Thoracic aorta (tissue), 2 donors: ENCODE data around the gene NABP1. TPM values are rescaled to one million over a fixed set of nuclear protein-coding genes. Genes with fewer than 3 reads are reported as not detected.

Source experiments
- ATAC-seq: fragments of 150-250 bp; one replicate; pipeline ENCODE4 v1.8.0; 2017; ENCODE audit warnings: low read depth; ENCODE audit not compliant: insufficient number of reproducible peaks, low FRiP score
- DNase-seq: peaks from one replicate; pipeline ENCODE4 v3.0.0-alpha.2; 2020; ENCODE audit warnings: low spot score
- H3K27ac ChIP-seq, 2 donors: fragments of 200-600 bp; sonication (generic); 1 replicate in 1 of 2; 2 replicates in 1 of 2; pipeline ENCODE4 v1.5.1; 2016; ENCODE audit warnings: mild to moderate bottlenecking in 2 of 2, moderate library complexity in 2 of 2
- H3K27me3 ChIP-seq: fragments of 200-600 bp; sonication (generic); replicated peaks from 2 replicates; pipeline ENCODE4 v1.6.0; 2016; ENCODE audit warnings: mild to moderate bottlenecking; ENCODE audit not compliant: insufficient read depth
- H3K36me3 ChIP-seq: fragments of 200-600 bp; sonication (generic); one replicate; pipeline ENCODE4 v1.5.1; 2016
- H3K4me1 ChIP-seq, 2 donors: fragments of 200-600 bp; sonication (generic); 1 replicate in 1 of 2; 2 replicates in 1 of 2; pipeline versions ENCODE4 v1.5.1 to v1.6.0; 2016; ENCODE audit warnings: low read depth in 2 of 2, mild to moderate bottlenecking in 1 of 2; ENCODE audit not compliant: control insufficient read depth in 1 of 2
- H3K4me3 ChIP-seq: fragments of 200-600 bp; sonication (generic); 2 replicates; pipeline ENCODE4 v1.5.1; 2016; ENCODE audit warnings: mild to moderate bottlenecking
- H3K9me3 ChIP-seq: fragments of 200-600 bp; sonication (generic); 2 replicates; pipeline ENCODE4 v1.5.1; 2016
- total RNA-seq, 2 donors: library from RNA; depleted of rRNA; stranded (reverse); fragments of >200 nt; gene quantifications; one replicate each; pipeline versions ENCODE4 v1.1.0 to v1.2.3, GENCODE V29; 2016
- TF ChIP-seq, protein P1 (sequence below): fragments of 200-600 bp; sonication (generic); IDR thresholded peaks from one replicate; pipeline ENCODE4 v1.5.1; 2019; ENCODE audit warnings: antibody characterized with exemption

Gene NABP1
- total RNA-seq, 2 donors from 2014 or later = 25.2 to 84.7 TPM

DNA sequence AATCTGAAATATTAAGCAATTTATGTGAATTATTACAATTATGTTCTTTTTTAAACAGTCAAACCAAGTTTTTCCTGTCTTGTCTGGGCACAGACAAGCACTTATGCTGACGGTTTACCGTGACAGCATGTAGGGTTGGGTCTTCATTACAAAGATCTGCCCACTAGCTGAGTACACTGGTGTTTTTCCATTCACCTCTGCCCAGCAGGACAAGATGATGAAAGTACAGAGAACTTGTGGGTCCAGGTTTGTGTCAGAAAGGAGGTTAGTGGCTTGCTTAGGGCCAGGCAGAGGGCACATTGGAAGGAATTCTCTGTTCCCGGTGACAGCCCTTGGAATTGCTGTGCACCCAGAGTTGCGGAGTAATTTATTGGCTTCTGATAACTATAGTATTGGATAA is 14.0 kb downstream of the NABP1 start:
- TF ChIP-seq, protein P1, sequence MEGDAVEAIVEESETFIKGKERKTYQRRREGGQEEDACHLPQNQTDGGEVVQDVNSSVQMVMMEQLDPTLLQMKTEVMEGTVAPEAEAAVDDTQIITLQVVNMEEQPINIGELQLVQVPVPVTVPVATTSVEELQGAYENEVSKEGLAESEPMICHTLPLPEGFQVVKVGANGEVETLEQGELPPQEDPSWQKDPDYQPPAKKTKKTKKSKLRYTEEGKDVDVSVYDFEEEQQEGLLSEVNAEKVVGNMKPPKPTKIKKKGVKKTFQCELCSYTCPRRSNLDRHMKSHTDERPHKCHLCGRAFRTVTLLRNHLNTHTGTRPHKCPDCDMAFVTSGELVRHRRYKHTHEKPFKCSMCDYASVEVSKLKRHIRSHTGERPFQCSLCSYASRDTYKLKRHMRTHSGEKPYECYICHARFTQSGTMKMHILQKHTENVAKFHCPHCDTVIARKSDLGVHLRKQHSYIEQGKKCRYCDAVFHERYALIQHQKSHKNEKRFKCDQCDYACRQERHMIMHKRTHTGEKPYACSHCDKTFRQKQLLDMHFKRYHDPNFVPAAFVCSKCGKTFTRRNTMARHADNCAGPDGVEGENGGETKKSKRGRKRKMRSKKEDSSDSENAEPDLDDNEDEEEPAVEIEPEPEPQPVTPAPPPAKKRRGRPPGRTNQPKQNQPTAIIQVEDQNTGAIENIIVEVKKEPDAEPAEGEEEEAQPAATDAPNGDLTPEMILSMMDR = no peak
- H3K27ac ChIP-seq = no peak overlapping the region
- no peaks in the 10 kb centered on the region for H3K9me3 ChIP-seq
- no peaks in the 10 kb centered on the region for H3K27me3 ChIP-seq
- no peaks in the 10 kb centered on the region for H3K36me3 ChIP-seq
- ATAC-seq (no peak), DNase-seq (no peak)
- no peak overlapping the region for H3K4me3 ChIP-seq
- peaks cover 29 to 39% of the 10 kb centered on the region in 2 donors for H3K4me1 ChIP-seq

DNA sequence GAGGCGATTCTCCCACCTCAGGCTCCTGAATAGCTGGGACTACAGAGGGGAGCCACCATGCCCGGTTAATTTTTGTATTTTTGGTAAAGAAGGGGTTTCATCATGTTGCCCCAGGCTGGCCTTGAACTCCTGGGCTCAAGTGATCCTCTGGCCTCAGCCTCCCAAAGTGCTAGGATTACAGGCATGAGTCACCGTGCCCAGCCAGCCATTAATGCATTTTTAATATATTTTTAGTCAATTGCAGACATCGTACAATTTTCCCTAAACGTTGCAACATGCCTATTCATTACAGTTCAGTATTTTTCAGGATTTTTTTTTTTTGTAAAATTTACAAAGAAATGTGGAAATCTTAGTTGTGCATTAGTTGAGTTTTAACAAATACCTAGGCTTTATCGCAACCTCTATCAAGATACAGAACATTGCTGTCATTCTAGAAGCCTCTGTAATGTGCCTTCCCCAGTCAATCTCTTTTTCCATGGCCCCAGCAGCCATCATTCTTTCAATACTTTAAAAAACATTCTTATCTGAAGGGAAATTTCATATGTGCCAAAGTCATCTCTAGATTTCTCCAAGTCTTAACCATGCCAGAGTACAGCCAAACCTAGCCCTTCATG is 14.7 kb downstream of the NABP1 start:
- no peak overlapping the region for H3K27ac ChIP-seq
- TF ChIP-seq, protein P1 = no peak
- ATAC-seq = no peak
- H3K4me1 ChIP-seq = peaks cover 29 to 39% of the 10 kb centered on the region in 2 donors
- H3K27me3 ChIP-seq = no peaks in the 10 kb centered on the region
- no peaks in the 10 kb centered on the region for H3K9me3 ChIP-seq
- H3K36me3 ChIP-seq = no peaks in the 10 kb centered on the region
- DNase-seq = no peak
- H3K4me3 ChIP-seq = no peak overlapping the region

DNA sequence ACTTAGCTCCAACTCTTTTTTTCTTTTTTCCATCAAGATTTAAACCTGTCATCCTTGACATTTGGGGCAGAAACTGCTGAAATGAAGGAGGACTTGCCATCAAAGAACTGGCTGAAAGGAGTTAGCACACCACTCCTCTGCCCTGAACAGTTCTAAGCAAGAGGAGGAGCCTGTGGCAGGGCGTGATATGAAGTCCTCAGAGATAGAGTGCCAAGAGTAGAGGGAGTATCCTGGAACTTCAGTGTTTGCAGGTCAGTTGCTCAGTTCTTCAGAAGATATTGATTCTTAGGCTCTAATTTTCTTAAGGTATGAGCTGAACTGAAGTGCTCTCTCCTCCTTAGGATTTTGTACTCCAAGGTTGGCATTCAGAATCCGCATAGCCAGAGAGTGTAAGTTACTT is 15.2 kb downstream of the NABP1 start:
- Histone ChIP-seq H3K4me1 (peaks cover 29 to 39% of the 10 kb centered on the region in 2 donors), H3K27ac (no peak overlapping the region), H3K36me3 (no peaks in the 10 kb centered on the region), H3K27me3 (no peaks in the 10 kb centered on the region), H3K4me3 (no peak overlapping the region), H3K9me3 (no peaks in the 10 kb centered on the region)
- TF ChIP-seq, protein P1 = no peak
- ATAC-seq (no peak), DNase-seq (no peak)

DNA sequence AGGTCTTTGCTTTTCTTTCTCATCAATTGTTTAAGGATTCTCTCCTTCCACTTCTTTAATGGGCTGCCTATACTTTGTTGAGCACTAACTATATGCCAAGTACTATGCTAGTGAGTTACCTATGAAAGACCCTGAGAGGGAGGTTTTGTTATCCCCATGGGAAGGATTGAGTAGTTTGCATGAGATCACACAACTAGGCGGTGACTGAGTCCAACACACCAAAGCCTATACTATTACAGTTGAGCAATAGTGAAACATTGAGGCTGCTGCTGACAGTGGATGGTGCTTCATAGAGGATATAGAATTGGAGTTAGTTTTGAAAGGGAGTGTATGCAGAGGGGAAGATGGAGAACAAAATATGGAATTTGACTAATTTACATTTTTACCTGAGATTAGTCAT is 15.8 kb downstream of the NABP1 start:
- TF ChIP-seq, protein P1 = no peak
- DNase-seq (no peak), ATAC-seq (no peak)
- Histone ChIP-seq H3K36me3 (no peaks in the 10 kb centered on the region), H3K4me1 (peaks cover 29 to 39% of the 10 kb centered on the region in 2 donors), H3K9me3 (no peaks in the 10 kb centered on the region), H3K27ac (no peak overlapping the region), H3K4me3 (no peak overlapping the region), H3K27me3 (no peaks in the 10 kb centered on the region)

DNA sequence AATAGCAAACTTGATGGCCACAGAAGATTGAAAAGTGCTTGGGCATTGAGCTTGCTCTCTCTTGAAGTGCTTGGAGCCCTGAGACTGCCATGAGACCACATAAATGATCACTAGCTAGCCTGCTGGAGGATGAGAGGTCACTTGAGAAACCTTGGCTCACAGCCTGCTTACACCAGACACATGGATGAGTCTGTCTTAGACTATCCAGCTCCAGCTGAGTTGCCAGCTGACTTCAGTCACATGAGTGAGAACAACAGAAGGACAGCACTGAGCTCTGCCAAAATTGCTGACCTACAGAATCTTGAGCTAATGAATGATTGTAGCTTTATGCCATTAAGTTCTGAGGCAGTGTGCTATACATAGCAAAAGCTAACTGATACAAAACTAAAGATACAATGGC is 18.1 kb downstream of the NABP1 start:
- H3K36me3 ChIP-seq = no peaks in the 10 kb centered on the region
- no peaks in the 10 kb centered on the region for H3K27me3 ChIP-seq
- H3K9me3 ChIP-seq = no peaks in the 10 kb centered on the region
- peaks cover 17 to 24% of the 10 kb centered on the region in 2 donors for H3K4me1 ChIP-seq
- H3K4me3 ChIP-seq = no peak overlapping the region
- DNase-seq (no peak), ATAC-seq (no peak)
- H3K27ac ChIP-seq = no peak overlapping the region
- TF ChIP-seq, protein P1 = no peak
